HG03025 (cell line): ENCODE results near the gene MAPKAP1.

Source experiments
- ATAC-seq: cut with Tn5 transposase; IDR thresholded peaks from one replicate; pipeline ENCODE4 v1.9.1; 2021; ENCODE audit warnings: mild to moderate bottlenecking, moderate library complexity; ENCODE audit not compliant: unreplicated experiment, low FRiP score

Gene MAPKAP1

GRCh38 chr9:125544988-125545651, 161.9 kb downstream of the MAPKAP1 start:
- ATAC-seq = no peak

DNA sequence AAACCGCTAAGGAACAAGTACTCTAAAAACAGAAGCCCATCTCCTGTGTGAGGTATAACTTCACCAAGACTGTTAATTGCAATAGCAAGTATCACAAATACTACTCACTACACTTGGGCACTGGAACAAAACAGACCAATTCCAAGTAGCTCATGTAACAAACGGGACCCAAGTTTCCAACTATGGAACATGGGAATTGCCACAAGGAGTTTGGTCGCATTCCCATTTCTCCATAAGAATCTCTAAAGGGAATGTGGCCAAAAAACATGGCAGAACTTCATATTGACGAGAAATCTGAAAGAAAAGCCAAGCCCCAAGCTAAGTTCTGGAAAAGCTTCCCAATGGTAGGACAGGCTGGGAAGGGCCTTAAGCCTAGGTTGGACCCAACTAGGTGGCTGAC, 162.5 kb downstream of the MAPKAP1 start:
- ATAC-seq = no peak

DNA sequence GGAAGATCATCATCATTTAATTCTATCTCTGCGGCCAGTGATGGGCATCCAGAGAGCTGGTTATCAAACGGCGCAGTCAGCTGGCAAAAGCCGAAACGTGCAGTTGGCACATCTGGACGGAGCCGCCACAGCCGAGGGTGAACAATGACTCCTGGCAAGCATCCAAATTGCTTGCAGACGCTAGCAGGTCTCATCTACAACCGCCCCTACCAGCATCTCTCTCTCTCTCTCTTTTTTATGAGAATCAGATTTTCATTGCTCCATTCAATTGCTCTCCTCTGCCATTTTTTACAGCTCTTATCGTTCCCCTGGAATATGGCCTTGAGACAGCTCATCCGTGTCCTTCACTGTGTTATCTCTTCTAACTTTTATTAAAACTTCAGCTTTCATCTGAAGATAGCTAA, 165.2 kb downstream of the MAPKAP1 start:
- no peak for ATAC-seq

- no peak for ATAC-seq
Observed at GRCh38 chr9:125540497-125540896, 166.5 kb downstream of the MAPKAP1 start.

DNA sequence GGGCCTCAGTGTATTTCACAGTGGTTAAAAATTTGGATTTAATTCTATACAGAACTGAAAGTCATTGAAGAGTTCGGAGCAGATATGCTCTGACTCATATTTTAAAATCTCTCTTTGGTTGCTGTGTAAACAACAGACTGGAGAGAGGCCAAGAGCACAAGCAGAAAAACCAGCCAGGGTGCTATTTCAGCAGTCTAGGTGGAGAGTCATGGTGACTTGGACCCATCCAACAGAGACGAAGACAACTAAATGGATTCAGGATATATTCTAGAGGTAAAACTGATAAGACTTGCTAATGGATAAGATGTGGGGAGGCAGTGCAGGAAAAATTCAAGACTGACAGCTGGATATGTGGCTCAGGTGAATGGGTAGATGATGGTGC, 168.9 kb downstream of the MAPKAP1 start:
- no peak for ATAC-seq

DNA sequence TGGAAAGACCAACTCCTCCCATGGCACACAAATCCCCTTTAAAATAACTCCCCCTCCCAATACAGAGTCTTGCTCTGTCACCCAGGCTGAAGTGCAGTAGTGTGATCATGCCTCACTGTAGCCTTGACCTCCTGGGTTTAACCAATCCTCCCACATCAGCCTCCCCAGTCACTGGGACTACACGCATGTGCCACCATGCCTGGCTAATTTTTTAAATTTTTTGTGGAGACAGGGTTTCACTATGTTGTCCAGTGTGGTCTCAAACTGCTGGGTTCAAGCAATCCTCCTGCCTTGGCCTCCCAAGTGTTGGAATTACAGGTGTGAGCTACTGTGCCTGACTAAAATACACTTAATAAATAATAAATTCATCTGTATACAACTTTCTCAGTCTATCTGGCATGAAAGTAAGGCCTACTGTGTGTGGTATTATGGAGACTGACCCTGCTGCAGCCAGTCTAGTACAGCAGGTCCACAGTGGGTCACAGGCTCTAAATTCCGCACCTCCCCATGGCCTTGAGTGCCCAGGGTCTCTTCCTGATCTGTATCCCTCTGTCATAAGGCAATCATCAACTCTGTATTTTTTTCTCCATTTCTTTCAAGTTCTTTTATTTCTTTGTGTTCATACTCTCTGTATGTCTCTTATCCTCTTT, 169.4 kb downstream of the MAPKAP1 start:
- ATAC-seq = no peak

DNA sequence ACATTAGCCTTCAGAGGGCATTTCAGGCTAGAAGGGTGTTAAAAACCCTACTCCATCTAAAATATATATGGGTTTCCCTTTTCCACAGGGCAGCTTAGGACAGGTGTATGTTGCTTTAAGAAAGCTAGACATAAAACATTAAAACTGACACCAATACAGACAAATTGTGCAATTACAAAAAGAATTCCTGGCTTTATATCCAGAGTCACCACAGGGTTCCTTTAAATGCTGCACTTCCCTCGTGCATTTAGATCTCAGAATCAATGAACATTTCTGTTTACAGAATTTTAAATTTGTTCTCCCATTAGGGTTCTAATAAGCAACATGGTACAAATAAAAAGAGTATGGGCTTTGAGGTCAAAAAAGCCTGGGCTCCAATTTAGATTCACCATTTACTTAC, 170.2 kb downstream of the MAPKAP1 start:
- no peak for ATAC-seq

DNA sequence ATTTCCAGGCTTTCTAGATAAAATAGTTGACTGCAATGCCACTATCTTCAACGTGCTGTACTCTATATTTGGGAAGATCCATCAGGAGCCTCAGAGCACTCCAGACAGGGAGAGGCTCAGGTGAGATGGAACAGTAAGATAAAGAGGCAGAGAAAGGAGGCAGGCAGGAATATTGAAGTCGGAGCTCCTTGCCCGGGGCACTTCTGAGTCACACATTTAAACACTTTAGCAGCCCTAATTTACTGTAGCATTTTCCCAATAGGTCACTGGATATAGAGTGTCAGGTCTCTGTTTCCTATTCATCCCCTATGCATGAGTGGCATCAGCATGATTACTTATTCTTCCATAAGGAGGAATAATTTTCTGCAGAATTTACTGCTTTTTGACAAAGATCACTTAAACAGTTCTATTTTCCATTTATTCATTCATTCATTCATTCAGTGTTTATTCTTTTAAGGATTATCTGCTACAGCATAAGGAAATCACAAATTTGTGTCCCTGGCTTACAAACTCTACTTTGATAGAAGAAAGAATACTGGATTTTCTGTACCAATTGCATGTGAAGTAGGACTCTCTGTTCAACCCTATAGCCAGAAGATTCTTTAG, 170.7 kb downstream of the MAPKAP1 start:
- no peak for ATAC-seq

DNA sequence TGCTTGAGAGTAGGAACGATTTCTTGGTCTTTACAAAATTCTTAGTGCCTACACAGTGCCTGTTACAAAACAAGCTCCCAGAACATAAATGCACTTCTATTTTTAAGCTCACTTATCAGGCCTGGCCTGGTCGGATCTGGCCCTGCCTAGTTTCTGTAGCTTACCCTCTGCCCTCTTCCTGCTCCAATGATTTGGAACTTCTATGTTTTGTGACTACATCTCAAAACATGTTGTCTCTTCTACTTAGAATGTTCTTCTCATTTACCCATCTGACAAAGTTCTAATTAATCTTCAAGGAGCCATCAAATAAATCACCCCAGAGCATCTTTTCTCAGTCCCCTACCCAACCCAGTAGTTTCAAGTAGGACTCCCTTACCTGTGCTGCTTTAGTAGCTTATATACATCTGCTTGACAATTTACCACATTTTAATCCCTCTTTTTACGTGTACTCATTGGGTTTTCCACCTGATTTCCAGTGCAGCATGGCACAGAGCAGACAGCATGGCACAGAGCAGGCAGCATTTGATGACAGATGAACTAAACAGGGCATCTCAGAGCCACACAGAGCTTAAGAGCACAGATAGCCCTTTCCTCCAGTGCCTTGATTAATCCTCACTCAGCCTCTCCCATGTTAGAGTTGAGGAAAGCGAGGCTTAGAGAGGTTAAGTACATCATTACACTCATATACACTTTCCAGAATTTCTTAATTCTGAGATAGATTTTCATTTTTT, 171.9 kb downstream of the MAPKAP1 start:
- no peak for ATAC-seq

GRCh38 chr9:125532812-125533594, 174.0 kb downstream of the MAPKAP1 start:
- no peak for ATAC-seq

DNA sequence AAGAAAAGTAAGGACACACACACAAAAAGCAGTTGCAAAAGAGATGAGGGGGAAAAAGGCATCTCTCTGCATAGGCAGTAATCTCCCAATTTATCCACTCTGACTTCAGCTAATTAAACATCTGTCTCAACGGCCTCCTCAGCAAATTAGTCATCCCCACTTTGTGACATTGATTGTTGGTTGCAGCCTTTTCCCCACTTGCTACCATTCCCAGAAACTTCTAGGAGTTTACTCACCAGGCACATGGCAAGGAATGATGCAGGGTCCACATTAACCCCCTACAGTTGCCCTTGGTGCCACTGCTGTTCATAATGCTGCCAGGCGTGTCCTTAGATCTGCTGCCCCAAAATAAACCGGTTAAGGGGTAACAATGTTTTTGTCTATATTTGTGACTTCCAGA, 174.6 kb downstream of the MAPKAP1 start:
- ATAC-seq = no peak

DNA sequence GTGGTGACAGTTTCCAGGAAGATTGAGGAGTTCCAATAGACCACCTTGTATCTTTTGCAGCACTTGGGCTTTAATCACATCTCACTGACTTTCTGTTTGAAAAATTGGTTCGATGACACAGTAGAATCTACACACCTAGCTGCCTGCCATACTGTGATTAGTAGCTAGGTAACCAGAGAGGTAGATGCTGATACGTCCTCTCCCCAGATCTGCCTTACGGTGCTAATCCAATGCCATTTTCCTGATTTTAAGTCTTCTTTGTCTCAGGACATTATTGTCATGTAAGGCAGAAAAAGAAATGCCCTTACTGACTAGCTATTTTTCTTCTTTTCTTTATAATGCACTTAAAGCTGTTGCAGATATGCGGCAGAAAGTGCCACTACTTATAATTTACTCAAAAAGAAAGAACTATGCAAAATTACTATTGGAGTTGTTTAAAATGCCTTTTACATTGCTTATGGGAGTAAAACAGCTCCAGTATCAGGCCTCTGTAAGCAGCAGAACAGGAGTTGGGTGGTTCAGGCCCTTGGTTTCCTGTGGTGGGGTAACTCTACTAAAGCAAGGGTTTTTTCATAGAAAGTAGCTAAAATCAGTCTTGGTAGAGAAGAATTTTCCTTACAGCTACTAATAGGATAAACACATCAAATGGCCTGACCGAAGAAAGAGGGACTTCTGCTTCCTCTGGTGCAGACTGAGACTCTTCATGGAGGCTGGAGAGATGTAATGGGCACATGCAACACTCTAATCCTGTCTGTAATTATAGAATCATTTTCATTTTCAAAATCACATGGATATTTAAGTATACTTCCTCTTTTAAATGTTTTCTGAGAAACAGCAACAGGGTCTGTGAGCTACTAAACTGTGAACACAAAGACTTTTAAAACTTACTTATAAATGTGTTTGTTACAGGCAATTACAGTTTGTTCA, 177.2 kb downstream of the MAPKAP1 start:
- ATAC-seq = no peak

DNA sequence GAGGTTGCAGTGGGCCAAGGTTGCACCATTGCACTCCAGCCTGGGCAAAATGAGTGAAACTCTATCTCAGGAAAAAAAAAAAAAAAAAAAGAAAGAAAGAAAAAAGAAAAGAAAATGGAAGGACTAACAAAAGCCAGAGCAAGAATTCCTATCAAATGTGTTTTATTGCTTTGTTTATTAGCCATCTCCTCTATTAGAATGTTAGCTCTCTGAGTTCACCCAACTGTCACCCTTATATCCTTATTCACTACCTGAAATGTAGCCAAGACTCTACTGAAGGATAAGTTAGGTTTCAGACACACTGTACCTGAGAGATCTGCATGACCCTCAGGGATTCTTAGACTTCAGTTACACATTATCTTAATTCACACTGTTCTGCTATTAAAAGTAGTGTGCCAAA, 177.9 kb downstream of the MAPKAP1 start:
- ATAC-seq = no peak

- no peak for ATAC-seq
Observed at GRCh38 chr9:125527471-125528002, 179.5 kb downstream of the MAPKAP1 start.

- no peak for ATAC-seq
Observed at GRCh38 chr9:125525921-125526631, 180.9 kb downstream of the MAPKAP1 start.

- ATAC-seq = no peak
Observed at GRCh38 chr9:125524583-125525355, 182.2 kb downstream of the MAPKAP1 start.

DNA sequence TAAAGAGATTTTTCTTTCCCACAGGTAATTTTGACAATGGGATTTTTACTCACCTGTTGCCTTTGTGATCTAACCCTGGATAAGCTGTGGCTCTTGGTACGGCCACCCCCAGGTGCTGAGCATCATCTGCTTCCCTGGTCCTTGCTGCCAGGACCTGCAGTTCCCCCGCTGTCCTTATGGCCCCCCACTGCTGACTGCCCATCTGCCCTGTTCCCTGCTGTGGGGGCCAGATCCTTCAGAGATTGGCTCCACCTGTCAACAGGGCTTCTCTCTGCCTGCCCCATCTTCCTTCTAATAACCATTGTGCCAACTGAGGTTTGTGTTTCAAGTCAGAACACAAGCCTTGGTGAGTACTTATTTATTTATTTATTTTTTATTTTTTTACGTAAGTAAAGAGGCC, 183.3 kb downstream of the MAPKAP1 start:
- ATAC-seq = no peak

DNA sequence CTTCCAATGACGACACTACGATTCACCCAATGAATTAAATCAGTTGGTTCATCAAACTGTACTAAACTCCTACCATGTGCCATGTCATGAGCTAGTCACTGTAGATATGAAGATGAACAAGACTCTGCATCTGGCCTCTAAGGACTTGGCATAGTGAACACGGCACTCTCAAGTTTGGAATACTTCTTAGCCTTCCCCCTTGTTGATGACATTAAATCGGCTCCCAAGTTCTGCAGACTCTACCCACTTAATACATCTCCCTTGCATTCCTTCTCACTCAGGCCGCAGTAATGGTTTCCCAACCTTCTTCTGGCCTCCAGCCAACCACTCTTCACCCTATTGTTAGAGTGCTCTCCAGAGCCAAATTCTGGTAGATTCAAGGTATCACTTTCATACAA, 184.7 kb downstream of the MAPKAP1 start:
- ATAC-seq = no peak
